DND-41 (cell line): ENCODE results near the gene DCAF10.

Source experiments
- ATAC-seq: fragments of 200-7000 bp; cut with Tn5 transposase; 3 replicates; pipeline ENCODE4 v1.9.1; 2021; ENCODE audit warnings: low read depth; ENCODE audit not compliant: insufficient read depth
- DNase-seq: peaks from one replicate; pipeline ENCODE4 v3.0.0-alpha.2; 2020
- H2AFZ ChIP-seq: 2 replicates; pipeline ENCODE4 v1.6.0; 2012; ENCODE audit warnings: low read depth, low read length
- H3K27ac ChIP-seq: 2 replicates; pipeline ENCODE4 v1.5.1; 2012; ENCODE audit warnings: low read length, inconsistent platforms
- H3K27me3 ChIP-seq: fragments of 200-600 bp; sonication (generic); 2 replicates; pipeline ENCODE4 v1.6.0; 2012; ENCODE audit warnings: low read length, mild to moderate bottlenecking, inconsistent platforms; ENCODE audit not compliant: insufficient read depth, poor library complexity
- H3K36me3 ChIP-seq: 2 replicates; pipeline ENCODE4 v1.5.1; 2012; ENCODE audit warnings: low read length, inconsistent platforms; ENCODE audit not compliant: insufficient read depth
- H3K4me1 ChIP-seq: 2 replicates; pipeline ENCODE4 v1.5.1; 2012; ENCODE audit warnings: mild to moderate bottlenecking, low read length; ENCODE audit not compliant: insufficient read depth
- H3K4me2 ChIP-seq: 2 replicates; pipeline ENCODE4 v1.6.0; 2012; ENCODE audit warnings: mild to moderate bottlenecking, moderate library complexity, low read length, inconsistent platforms; ENCODE audit not compliant: insufficient read depth
- H3K4me3 ChIP-seq, 2 experiments: fragments of 200-600 bp in 1 of 2; shearing (Covaris generic) in 1 of 2; 2 replicates each; pipeline ENCODE4 v1.5.1; 2012 to 2016; ENCODE audit warnings: inconsistent platforms in 2 of 2, low read length in 2 of 2, mild to moderate bottlenecking in 2 of 2, low read depth in 1 of 2, moderate library complexity in 1 of 2
- H3K79me2 ChIP-seq: 2 replicates; pipeline ENCODE4 v1.6.0; 2012; ENCODE audit warnings: low read length, inconsistent platforms; ENCODE audit not compliant: insufficient read depth
- H3K9ac ChIP-seq: 2 replicates; pipeline ENCODE4 v1.6.0; 2012; ENCODE audit warnings: low read depth, mild to moderate bottlenecking, inconsistent platforms, low read length, moderate library complexity
- H3K9me3 ChIP-seq: 2 replicates; pipeline ENCODE4 v1.5.1; 2012; ENCODE audit warnings: low read length, moderate library complexity, mild to moderate bottlenecking, inconsistent platforms; ENCODE audit not compliant: insufficient read depth, severe bottlenecking
- H4K20me1 ChIP-seq: 2 replicates; pipeline ENCODE4 v1.6.0; 2012; ENCODE audit warnings: low read length; ENCODE audit not compliant: insufficient read depth
- EZH2 ChIP-seq: IDR thresholded peaks from 3 replicates; pipeline ENCODE4 v1.6.1; 2012; ENCODE audit warnings: borderline replicate concordance, low read depth, mild to moderate bottlenecking, moderate library complexity, low read length, inconsistent platforms; ENCODE audit not compliant: severe bottlenecking
- TF ChIP-seq, protein P1 (sequence below): IDR thresholded peaks from 2 replicates; pipeline ENCODE4 v1.5.1; 2012; ENCODE audit warnings: borderline replicate concordance, low read length, moderate library complexity, mild to moderate bottlenecking; ENCODE audit not compliant: poor library complexity, severe bottlenecking; ENCODE audit errors: extremely low read depth

DCAF10 gene

GRCh38 chr9:37769995-37770394, 30.6 kb upstream of the DCAF10 start:
- no peak overlapping the region for H2AFZ ChIP-seq
- no peak for DNase-seq
- no peaks in the 10 kb centered on the region for H3K9me3 ChIP-seq
- H3K9ac ChIP-seq = no peak overlapping the region
- H3K4me3 ChIP-seq = no peak overlapping the region
- ATAC-seq = no peak
- H3K36me3 ChIP-seq = peaks cover 44% of the 10 kb centered on the region
- no peaks in the 10 kb centered on the region for H3K4me1 ChIP-seq
- H3K27ac ChIP-seq = no peak overlapping the region
- no peaks in the 10 kb centered on the region for H3K27me3 ChIP-seq
- H3K4me2 ChIP-seq = no peak overlapping the region
- TF ChIP-seq, protein P1, sequence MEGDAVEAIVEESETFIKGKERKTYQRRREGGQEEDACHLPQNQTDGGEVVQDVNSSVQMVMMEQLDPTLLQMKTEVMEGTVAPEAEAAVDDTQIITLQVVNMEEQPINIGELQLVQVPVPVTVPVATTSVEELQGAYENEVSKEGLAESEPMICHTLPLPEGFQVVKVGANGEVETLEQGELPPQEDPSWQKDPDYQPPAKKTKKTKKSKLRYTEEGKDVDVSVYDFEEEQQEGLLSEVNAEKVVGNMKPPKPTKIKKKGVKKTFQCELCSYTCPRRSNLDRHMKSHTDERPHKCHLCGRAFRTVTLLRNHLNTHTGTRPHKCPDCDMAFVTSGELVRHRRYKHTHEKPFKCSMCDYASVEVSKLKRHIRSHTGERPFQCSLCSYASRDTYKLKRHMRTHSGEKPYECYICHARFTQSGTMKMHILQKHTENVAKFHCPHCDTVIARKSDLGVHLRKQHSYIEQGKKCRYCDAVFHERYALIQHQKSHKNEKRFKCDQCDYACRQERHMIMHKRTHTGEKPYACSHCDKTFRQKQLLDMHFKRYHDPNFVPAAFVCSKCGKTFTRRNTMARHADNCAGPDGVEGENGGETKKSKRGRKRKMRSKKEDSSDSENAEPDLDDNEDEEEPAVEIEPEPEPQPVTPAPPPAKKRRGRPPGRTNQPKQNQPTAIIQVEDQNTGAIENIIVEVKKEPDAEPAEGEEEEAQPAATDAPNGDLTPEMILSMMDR = no peak
- TF ChIP-seq EZH2 = no peak
- H4K20me1 ChIP-seq = no peaks in the 10 kb centered on the region
- H3K79me2 ChIP-seq = no peaks in the 10 kb centered on the region

DNA sequence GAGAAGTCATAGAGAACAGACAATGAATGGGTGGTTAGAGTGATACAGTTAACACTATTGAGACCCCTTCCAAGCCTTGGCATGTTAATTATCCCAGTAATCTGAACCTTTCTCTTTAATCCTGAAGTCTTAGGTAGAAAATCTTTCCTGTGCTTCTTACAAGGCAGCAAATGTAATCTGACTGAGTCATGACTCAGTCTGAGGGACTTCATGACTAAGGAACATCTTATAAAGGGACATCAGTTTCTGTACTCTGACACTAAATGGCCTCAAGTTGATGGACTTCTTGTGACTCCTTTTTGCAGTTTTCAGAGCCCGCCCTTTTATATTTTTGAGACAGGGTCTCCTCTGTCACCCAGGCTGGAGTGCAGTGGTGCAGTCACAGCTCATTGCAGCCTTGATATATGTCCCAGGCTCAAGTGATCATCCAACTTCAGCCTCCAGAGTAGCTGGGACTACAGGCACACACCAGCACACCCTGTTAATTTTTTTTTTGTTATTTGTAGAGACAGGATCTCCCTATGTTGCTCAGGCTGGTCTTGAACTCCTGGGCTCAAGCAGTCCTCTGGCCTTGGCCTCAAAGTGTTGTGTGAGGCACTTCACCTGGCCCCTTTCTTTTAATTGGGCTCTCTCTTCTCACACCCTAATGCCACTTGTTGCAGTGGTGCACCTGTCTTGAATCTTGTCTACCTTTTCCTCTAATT, 25.2 kb upstream of the DCAF10 start:
- Histone ChIP-seq H4K20me1 (peaks cover 3% of the 10 kb centered on the region; the same call in 1 of the 2 replicates), H3K27ac (no peak overlapping the region), H3K27me3 (no peaks in the 10 kb centered on the region), H2AFZ (no peak overlapping the region), H3K9me3 (no peaks in the 10 kb centered on the region), H3K9ac (no peak overlapping the region), H3K79me2 (no peaks in the 10 kb centered on the region), H3K36me3 (peaks cover 76% of the 10 kb centered on the region), H3K4me2 (no peak overlapping the region), H3K4me1 (no peaks in the 10 kb centered on the region), H3K4me3 (no peak overlapping the region)
- no peak for TF ChIP-seq EZH2
- TF ChIP-seq, protein P1 = no peak
- ATAC-seq (no peak), DNase-seq (no peak)

DNA sequence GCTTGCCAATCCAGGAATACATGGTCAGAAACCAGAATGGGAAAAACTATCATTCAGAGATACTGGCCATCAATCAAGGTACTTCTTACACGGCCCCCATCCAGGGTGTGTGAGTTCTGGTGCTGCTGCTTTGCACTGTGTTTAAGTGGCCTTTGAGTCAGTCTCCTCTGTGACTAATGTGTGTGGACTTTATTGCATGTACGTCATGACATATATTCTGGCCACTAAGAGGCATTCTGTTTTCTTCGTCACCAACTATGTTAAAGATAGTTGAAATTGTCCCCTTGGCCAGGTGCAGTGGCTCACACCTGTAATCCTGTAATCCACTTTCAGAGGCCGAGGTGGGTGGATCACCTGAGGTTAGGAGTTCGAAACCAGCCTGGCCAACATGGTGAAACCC, 24.3 kb upstream of the DCAF10 start:
- Histone ChIP-seq H3K4me3 (no peak overlapping the region), H4K20me1 (peaks cover 3% of the 10 kb centered on the region; the same call in 1 of the 2 replicates), H3K4me2 (no peak overlapping the region), H2AFZ (no peak overlapping the region), H3K27me3 (no peaks in the 10 kb centered on the region), H3K27ac (no peak overlapping the region), H3K9me3 (no peaks in the 10 kb centered on the region), H3K9ac (no peak overlapping the region), H3K79me2 (peaks cover 2% of the 10 kb centered on the region; the same call in 1 of the 2 replicates), H3K36me3 (peaks cover 81% of the 10 kb centered on the region), H3K4me1 (no peaks in the 10 kb centered on the region)
- DNase-seq = no peak
- TF ChIP-seq, protein P1 = no peak
- TF ChIP-seq EZH2 = no peak
- ATAC-seq = no peak
